ENCODE data around the gene EEFSEC.

Gene EEFSEC

DNA sequence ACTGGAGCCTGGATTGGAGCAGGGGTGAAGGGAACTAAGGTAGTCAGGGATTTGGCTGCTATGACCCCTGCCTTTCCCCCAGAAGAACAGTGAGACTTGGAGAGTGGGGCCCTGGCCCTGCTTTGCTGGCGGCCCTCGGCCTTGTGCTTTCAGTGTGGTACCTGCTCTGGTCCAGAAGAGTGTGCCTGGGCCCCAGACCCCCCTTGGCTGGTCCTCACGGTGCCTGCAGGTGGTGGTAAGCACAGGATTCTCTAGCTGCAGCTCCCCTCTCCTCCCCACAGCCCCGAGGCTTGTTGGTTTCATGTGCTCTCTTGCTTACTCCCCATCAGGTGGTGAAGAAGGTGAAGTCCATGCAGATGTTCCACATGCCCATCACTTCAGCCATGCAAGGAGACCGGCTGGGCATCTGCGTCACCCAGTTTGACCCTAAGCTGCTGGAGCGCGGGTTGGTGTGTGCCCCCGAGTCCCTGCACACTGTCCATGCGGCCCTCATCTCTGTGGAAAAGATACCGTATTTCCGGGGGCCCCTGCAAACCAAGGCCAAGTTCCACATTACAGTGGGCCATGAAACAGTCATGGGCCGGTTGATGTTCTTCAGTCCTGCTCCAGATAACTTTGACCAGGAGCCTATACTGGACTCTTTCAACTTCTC lies 187.7 kb downstream of the EEFSEC start:
- Histone ChIP-seq H3K36me3 (replicated peaks; ENCODE audit: low read depth, low read length) (no peaks in the 10 kb centered on the region), H3K27ac (ENCODE audit: low read length) (no peak overlapping the region), H4K20me1 (ENCODE audit: insufficient read depth, low read length) (no peaks in the 10 kb centered on the region), H3K27me3 (ENCODE audit: low read depth, low read length) (no peaks in the 10 kb centered on the region), H3K4me3 (ENCODE audit: low read length) (no peak overlapping the region), H3K9me3 (ENCODE audit: insufficient read depth, low read length) (no peaks in the 10 kb centered on the region), H2AFZ (ENCODE audit: low read depth, low read length) (no peak overlapping the region), H3K9ac (ENCODE audit: low read length) (no peak overlapping the region), H3K79me2 (ENCODE audit: low read length) (no peaks in the 10 kb centered on the region), H3K4me1 (ENCODE audit: low read length) (no peaks in the 10 kb centered on the region), H3K4me2 (ENCODE audit: low read length) (no peak overlapping the region)
- TF ChIP-seq CTCF (IDR thresholded peaks at IDR 0.05; ENCODE audit: low read depth, low read length) (no peak), EZH2phosphoT487 (IDR thresholded peaks at IDR 0.05; ENCODE audit: low read depth) (no peak)

- no peak overlapping the region for H3K9ac ChIP-seq (ENCODE audit: low read length)
- no peaks in the 10 kb centered on the region for H3K27me3 ChIP-seq (ENCODE audit: low read depth, low read length)
- no peak overlapping the region for H3K4me2 ChIP-seq (ENCODE audit: low read length)
- H4K20me1 ChIP-seq (ENCODE audit: insufficient read depth, low read length): no peaks in the 10 kb centered on the region
- no peak overlapping the region for H3K4me3 ChIP-seq (ENCODE audit: low read length)
- H2AFZ ChIP-seq (ENCODE audit: low read depth, low read length): no peak overlapping the region
- TF ChIP-seq CTCF (IDR thresholded peaks at IDR 0.05; ENCODE audit: low read depth, low read length): no peak
- no peak for TF ChIP-seq EZH2phosphoT487 (IDR thresholded peaks at IDR 0.05; ENCODE audit: low read depth)
- H3K36me3 ChIP-seq (replicated peaks; ENCODE audit: low read depth, low read length): no peaks in the 10 kb centered on the region
- no peak overlapping the region for H3K27ac ChIP-seq (ENCODE audit: low read length)
- no peaks in the 10 kb centered on the region for H3K4me1 ChIP-seq (ENCODE audit: low read length)
- no peaks in the 10 kb centered on the region for H3K9me3 ChIP-seq (ENCODE audit: insufficient read depth, low read length)
- H3K79me2 ChIP-seq (ENCODE audit: low read length): no peaks in the 10 kb centered on the region
Observed at GRCh38 chr3:128341659-128342395, 188.5 kb downstream of the EEFSEC start.

- H3K9me3 ChIP-seq (ENCODE audit: insufficient read depth, low read length): no peaks in the 10 kb centered on the region
- no peaks in the 10 kb centered on the region for H4K20me1 ChIP-seq (ENCODE audit: insufficient read depth, low read length)
- no peak overlapping the region for H3K9ac ChIP-seq (ENCODE audit: low read length)
- H3K36me3 ChIP-seq (replicated peaks; ENCODE audit: low read depth, low read length): no peaks in the 10 kb centered on the region
- no peak overlapping the region for H3K4me3 ChIP-seq (ENCODE audit: low read length)
- H3K27me3 ChIP-seq (ENCODE audit: low read depth, low read length): no peaks in the 10 kb centered on the region
- H2AFZ ChIP-seq (ENCODE audit: low read depth, low read length): no peak overlapping the region
- TF ChIP-seq EZH2phosphoT487 (IDR thresholded peaks at IDR 0.05; ENCODE audit: low read depth) (no peak), CTCF (IDR thresholded peaks at IDR 0.05; ENCODE audit: low read depth, low read length) (no peak)
- no peaks in the 10 kb centered on the region for H3K79me2 ChIP-seq (ENCODE audit: low read length)
- no peak overlapping the region for H3K27ac ChIP-seq (ENCODE audit: low read length)
- no peaks in the 10 kb centered on the region for H3K4me1 ChIP-seq (ENCODE audit: low read length)
- H3K4me2 ChIP-seq (ENCODE audit: low read length): no peak overlapping the region
Observed at GRCh38 chr3:128342701-128343180, 189.5 kb downstream of the EEFSEC start.

DNA sequence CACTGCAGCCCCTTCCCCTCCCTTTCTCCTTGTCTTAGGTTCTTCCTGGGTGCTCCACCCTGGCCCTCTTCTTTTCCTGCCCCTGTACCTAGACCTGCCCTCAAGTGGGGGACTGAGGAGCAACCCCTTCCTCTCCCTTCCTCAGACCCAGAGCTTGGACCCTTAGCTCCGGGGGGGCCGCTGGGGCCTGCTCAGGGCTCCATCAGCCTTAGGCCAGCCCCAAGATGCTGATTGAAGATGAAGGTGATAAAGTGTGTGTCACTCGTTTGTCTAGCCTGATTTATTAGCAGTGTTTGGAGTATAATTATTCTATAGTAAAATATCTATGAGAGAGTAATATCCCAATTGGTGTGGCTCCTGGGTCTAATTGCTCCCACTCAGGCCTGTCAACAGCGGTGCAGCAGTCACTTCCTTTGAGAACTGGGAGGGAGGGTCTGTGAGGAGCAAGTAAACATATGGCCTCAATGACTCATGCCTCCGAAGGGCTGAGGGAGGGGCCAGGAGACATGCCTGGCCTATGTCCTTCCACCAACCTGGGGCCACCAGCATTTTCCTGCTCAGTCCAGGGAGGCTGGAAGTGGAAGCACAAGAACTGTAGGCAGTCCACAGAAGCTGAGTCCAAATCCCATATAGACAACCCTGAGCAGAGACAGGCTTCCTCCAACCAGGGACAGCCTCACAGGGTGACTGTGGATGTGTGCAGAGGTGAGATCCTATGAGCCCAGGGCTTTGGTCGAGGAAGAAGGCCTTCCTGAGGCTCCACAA lies 190.2 kb downstream of the EEFSEC start:
- no peaks in the 10 kb centered on the region for H3K27me3 ChIP-seq (ENCODE audit: low read depth, low read length)
- no peaks in the 10 kb centered on the region for H3K36me3 ChIP-seq (replicated peaks; ENCODE audit: low read depth, low read length)
- H3K4me3 ChIP-seq (ENCODE audit: low read length): no peak overlapping the region
- H3K79me2 ChIP-seq (ENCODE audit: low read length): no peaks in the 10 kb centered on the region
- no peak overlapping the region for H3K9ac ChIP-seq (ENCODE audit: low read length)
- H3K4me1 ChIP-seq (ENCODE audit: low read length): peaks cover under 1% of the 10 kb centered on the region; the same call in 1 of the 2 replicates
- no peak overlapping the region for H2AFZ ChIP-seq (ENCODE audit: low read depth, low read length)
- H3K27ac ChIP-seq (ENCODE audit: low read length): no peak overlapping the region
- H3K4me2 ChIP-seq (ENCODE audit: low read length): no peak overlapping the region
- no peak for TF ChIP-seq CTCF (IDR thresholded peaks at IDR 0.05; ENCODE audit: low read depth, low read length)
- TF ChIP-seq EZH2phosphoT487 (IDR thresholded peaks at IDR 0.05; ENCODE audit: low read depth): no peak
- no peaks in the 10 kb centered on the region for H3K9me3 ChIP-seq (ENCODE audit: insufficient read depth, low read length)
- no peaks in the 10 kb centered on the region for H4K20me1 ChIP-seq (ENCODE audit: insufficient read depth, low read length)

All from OCI-LY3 (cell line).